Peyer's patch (tissue), 4 donors: ENCODE results near the gene RASL10B.

Experiments
- CTCF ChIP-seq, 6 experiments: fragments of 450-650 bp in 4 of 6; fragments of 200-600 bp in 2 of 6; sonication (generic) in 1 of 6; IDR thresholded peaks; one replicate each; pipeline ENCODE4 v1.5.1; 2017 to 2019; ENCODE audit warnings: antibody characterized with exemption in 6 of 6, mild to moderate bottlenecking in 3 of 6, moderate library complexity in 1 of 6
- POLR2A ChIP-seq, 2 donors: fragments of 450-650 bp; IDR thresholded peaks; one replicate each; pipeline ENCODE4 v1.5.1; 2017; ENCODE audit warnings: antibody characterized with exemption in 2 of 2, mild to moderate bottlenecking in 2 of 2, moderate library complexity in 2 of 2

- TF ChIP-seq CTCF (IDR thresholded peaks at IDR 0.05) (no peak), POLR2A (IDR thresholded peaks at IDR 0.05) (no peak)
Measured at GRCh38 chr17:35786941-35787432, 55.5 kb downstream of the RASL10B start.
